GM23248 (cell line): ENCODE measurements around the gene EPG5. TPM values are rescaled to one million over a fixed set of nuclear protein-coding genes. Genes with fewer than 3 reads are reported as not detected.

ENCODE experiments used
- DNase-seq: peaks from one replicate; pipeline ENCODE4 v3.0.0-alpha.2; 2015
- H2AFZ ChIP-seq: fragments of 200-600 bp; sonication (generic); 2 replicates; pipeline ENCODE4 v1.6.1; 2016; ENCODE audit warnings: antibody characterized with exemption
- H3F3A ChIP-seq: fragments of 200-600 bp; sonication (generic); 2 replicates; pipeline ENCODE4 v1.6.1; 2016; ENCODE audit warnings: mild to moderate bottlenecking, antibody characterized with exemption, mixed run types; ENCODE audit not compliant: insufficient read depth
- H3K27ac ChIP-seq: fragments of 200-600 bp; sonication (generic); 2 replicates; pipeline ENCODE4 v1.5.1; 2016; ENCODE audit warnings: mild to moderate bottlenecking
- H3K27me3 ChIP-seq: fragments of 200-600 bp; sonication (generic); replicated peaks from 2 replicates; pipeline ENCODE4 v1.6.1; 2016; ENCODE audit warnings: mild to moderate bottlenecking; ENCODE audit not compliant: insufficient read depth
- H3K36me3 ChIP-seq: fragments of 200-600 bp; sonication (generic); 2 replicates; pipeline ENCODE4 v1.6.1; 2016; ENCODE audit warnings: low read depth, mild to moderate bottlenecking
- H3K4me1 ChIP-seq: fragments of 200-600 bp; sonication (generic); 2 replicates; pipeline ENCODE4 v1.6.1; 2016; ENCODE audit warnings: mild to moderate bottlenecking; ENCODE audit not compliant: insufficient read depth
- H3K4me2 ChIP-seq: fragments of 200-600 bp; sonication (generic); one replicate; pipeline ENCODE4 v1.6.1; 2016; ENCODE audit warnings: mild to moderate bottlenecking; ENCODE audit not compliant: unreplicated experiment
- H3K4me3 ChIP-seq: fragments of 200-600 bp; sonication (generic); 2 replicates; pipeline ENCODE4 v1.5.1; 2016; ENCODE audit warnings: mild to moderate bottlenecking
- H3K79me2 ChIP-seq: fragments of 200-600 bp; sonication (generic); 2 replicates; pipeline ENCODE4 v1.6.1; 2016; ENCODE audit warnings: mild to moderate bottlenecking; ENCODE audit not compliant: insufficient read depth
- H3K9ac ChIP-seq: fragments of 200-600 bp; sonication (generic); 2 replicates; pipeline ENCODE4 v1.6.1; 2016; ENCODE audit warnings: mild to moderate bottlenecking
- H3K9me2 ChIP-seq: fragments of 200-600 bp; sonication (generic); 2 replicates; pipeline ENCODE4 v1.6.1; 2016; ENCODE audit warnings: mixed run types, mild to moderate bottlenecking, moderate library complexity; ENCODE audit not compliant: insufficient read depth
- H3K9me3 ChIP-seq: fragments of 200-600 bp; sonication (generic); one replicate; pipeline ENCODE4 v1.6.1; 2017; ENCODE audit warnings: low read depth
- H4K20me1 ChIP-seq: fragments of 200-600 bp; sonication (generic); 2 replicates; pipeline ENCODE4 v1.6.0; 2016; ENCODE audit not compliant: insufficient read depth
- EZH2 ChIP-seq: fragments of 200-600 bp; sonication (generic); IDR thresholded peaks from 2 replicates; pipeline ENCODE4 v1.6.1; 2018; ENCODE audit warnings: antibody characterized with exemption, mild to moderate bottlenecking; ENCODE audit not compliant: insufficient read depth, poor library complexity, severe bottlenecking
- EZH2phosphoT487 ChIP-seq: fragments of 200-600 bp; sonication (generic); IDR thresholded peaks from 2 replicates; pipeline ENCODE4 v1.6.1; 2018; ENCODE audit warnings: antibody characterized with exemption, moderate library complexity, mild to moderate bottlenecking, low read depth; ENCODE audit not compliant: insufficient read depth
- WGBS, 2 experiments: methylation state at CpG; one replicate each; pipeline ENCODE4 v1.1.6; 2015 to 2017; ENCODE audit warnings: low lambda C conversion rate in 2 of 2, low coverage in 1 of 2; ENCODE audit errors: missing lambda C conversion rate in 2 of 2; 5-methylcytosine and 5-hydroxymethylcytosine counted together
- in situ Hi-C: fragments of 300-500 bp; cut with MboI; formaldehyde crosslinking; loops from 2 replicates; pipeline ENCODE4 v1.15.0; 2020
- polyA plus RNA-seq: library from polyadenylated mRNA; unstranded; fragments of >200 nt; fragmentation: Nextera tagmentation; extraction: Ambion mirVana; gene quantifications from 2 replicates; pipeline ENCODE4 v1.2.1, GENCODE V29; 2016
- total RNA-seq: library from RNA; depleted of rRNA; stranded (reverse); fragments of >200 nt; shearing (Covaris generic); gene quantifications from 2 replicates; pipeline ENCODE4 v1.2.3, GENCODE V29; 2014

Gene EPG5
- total and polyA plus RNA-seq, 2 experiments from 2014 or later = 22.0 to 77.7 TPM

DNA sequence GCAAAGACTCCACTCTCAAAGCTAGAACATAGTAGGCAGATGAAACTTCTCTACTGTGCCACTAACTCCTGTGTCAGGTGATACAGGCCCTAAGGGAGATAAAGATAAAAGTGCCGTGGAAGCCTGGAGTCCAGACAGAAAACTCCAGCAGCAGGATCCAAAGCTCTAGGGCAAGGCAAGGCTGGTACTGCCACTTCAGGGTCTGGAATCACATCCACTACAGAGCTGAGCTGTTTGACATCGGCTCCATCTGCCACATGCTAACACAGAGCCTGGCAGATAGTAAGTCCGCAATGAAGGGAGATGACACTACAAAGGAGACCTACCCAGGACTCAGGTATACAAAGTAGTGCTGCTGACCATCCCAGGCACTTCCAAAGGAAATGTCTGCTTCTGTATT, 34.4 kb downstream of the EPG5 start:
- Histone ChIP-seq H2AFZ (no peak overlapping the region), H3K9me2 (no peaks in the 10 kb centered on the region), H3K4me2 (no peak overlapping the region), H3K4me3 (no peak overlapping the region), H3K79me2 (peaks cover 80% of the 10 kb centered on the region), H3K4me1 (peaks cover 10% of the 10 kb centered on the region; the same call in 1 of the 2 replicates), H4K20me1 (no peaks in the 10 kb centered on the region), H3F3A (peaks cover 25% of the 10 kb centered on the region), H3K9ac (no peak overlapping the region), H3K27me3 (no peaks in the 10 kb centered on the region), H3K9me3 (no peaks in the 10 kb centered on the region), H3K27ac (no peak overlapping the region), H3K36me3 (peaks cover 80% of the 10 kb centered on the region)
- 90 to 93% methylated on average over 3 of the region's 3 CpGs for WGBS, 2 experiments
- no peak for DNase-seq
- in situ Hi-C loops = no loop called here
- TF ChIP-seq EZH2phosphoT487 = no peak
- TF ChIP-seq EZH2 = no peak

GRCh38 chr18:45930963-45931362, 36.2 kb downstream of the EPG5 start:
- H2AFZ ChIP-seq = no peak overlapping the region
- H3K27me3 ChIP-seq = no peaks in the 10 kb centered on the region
- H4K20me1 ChIP-seq = no peaks in the 10 kb centered on the region
- TF ChIP-seq EZH2phosphoT487 = no peak
- no peak for TF ChIP-seq EZH2
- in situ Hi-C loops = no loop called here
- DNase-seq = no peak
- no peak overlapping the region for H3K4me3 ChIP-seq
- H3F3A ChIP-seq = peaks cover 20% of the 10 kb centered on the region
- WGBS, 2 experiments = 93 to 100% methylated on average over 2 of the region's 2 CpGs
- peaks cover 87% of the 10 kb centered on the region for H3K36me3 ChIP-seq
- peaks cover 9% of the 10 kb centered on the region; the same call in 1 of the 2 replicates for H3K4me1 ChIP-seq
- no peak overlapping the region for H3K9ac ChIP-seq
- H3K4me2 ChIP-seq = no peak overlapping the region
- H3K9me2 ChIP-seq = no peaks in the 10 kb centered on the region
- peaks cover 83% of the 10 kb centered on the region for H3K79me2 ChIP-seq
- no peak overlapping the region for H3K27ac ChIP-seq
- H3K9me3 ChIP-seq = no peaks in the 10 kb centered on the region

- H3K9me2 ChIP-seq = no peaks in the 10 kb centered on the region
- no peak overlapping the region for H2AFZ ChIP-seq
- WGBS, 2 experiments = 97 to 100% methylated on average over 3 of the region's 3 CpGs
- DNase-seq = no peak
- H3K27me3 ChIP-seq = no peaks in the 10 kb centered on the region
- H3K79me2 ChIP-seq = peaks cover 50% of the 10 kb centered on the region
- in situ Hi-C loops = no loop called here
- H3K27ac ChIP-seq = no peak overlapping the region
- H3K9ac ChIP-seq = no peak overlapping the region
- no peaks in the 10 kb centered on the region for H4K20me1 ChIP-seq
- H3F3A ChIP-seq = peaks cover 16% of the 10 kb centered on the region
- no peak overlapping the region for H3K4me3 ChIP-seq
- no peak overlapping the region for H3K4me2 ChIP-seq
- H3K4me1 ChIP-seq = no peaks in the 10 kb centered on the region
- TF ChIP-seq EZH2phosphoT487 = no peak
- H3K9me3 ChIP-seq = no peaks in the 10 kb centered on the region
- H3K36me3 ChIP-seq = peaks cover 96% of the 10 kb centered on the region
Observed at GRCh38 chr18:45926691-45927090, 40.4 kb downstream of the EPG5 start.

DNA sequence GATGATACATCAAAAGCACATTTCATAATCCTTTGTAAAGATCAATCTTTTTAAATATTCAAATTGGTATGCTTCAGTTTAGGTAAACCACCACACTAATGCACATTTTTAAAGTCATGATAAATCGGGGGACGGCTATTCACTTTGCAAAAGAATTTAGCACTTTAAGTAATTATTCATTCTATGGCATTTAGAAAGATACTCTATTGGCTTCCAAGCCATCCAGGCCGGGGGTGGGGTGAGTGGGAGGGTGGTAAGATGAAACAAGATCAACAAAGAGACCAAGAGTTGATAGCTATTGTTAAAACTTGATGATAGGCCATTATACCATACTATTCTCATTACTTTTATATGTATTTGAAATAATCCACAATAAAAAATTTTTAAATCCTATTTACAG, 41.0 kb downstream of the EPG5 start:
- peaks cover 98% of the 10 kb centered on the region for H3K36me3 ChIP-seq
- in situ Hi-C loops = no loop called here

DNA sequence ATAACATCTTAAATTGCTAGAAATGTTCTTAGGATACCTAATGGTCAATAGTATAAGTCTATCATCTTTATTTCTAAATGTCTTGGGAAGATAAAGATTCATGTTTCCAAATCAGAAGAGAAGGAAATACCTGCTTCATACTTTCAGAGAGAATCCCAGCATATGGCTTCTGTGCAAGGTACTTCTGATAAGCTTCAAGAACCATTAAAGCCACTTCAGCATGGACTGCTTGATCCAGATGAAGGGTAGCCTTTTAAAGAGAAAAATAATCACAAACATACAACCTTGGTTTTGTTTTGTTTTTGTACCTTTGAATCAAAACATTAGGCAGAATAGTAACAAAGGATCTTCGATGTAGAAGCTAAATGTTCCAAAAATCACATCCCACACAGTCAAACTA, 44.0 kb downstream of the EPG5 start:
- peaks cover 38% of the 10 kb centered on the region for H3K79me2 ChIP-seq
- no peak overlapping the region for H3K27ac ChIP-seq
- H3K4me3 ChIP-seq = no peak overlapping the region
- peaks cover 26% of the 10 kb centered on the region; the same call in 1 of the 2 replicates for H3F3A ChIP-seq
- in situ Hi-C loops = no loop called here
- no peaks in the 10 kb centered on the region for H3K9me2 ChIP-seq
- peaks cover 93% of the 10 kb centered on the region for H3K36me3 ChIP-seq
- 98 to 100% methylated on average over 1 of the region's 1 CpG for WGBS, 2 experiments
- TF ChIP-seq EZH2 (no peak), EZH2phosphoT487 (no peak)
- H3K4me1 ChIP-seq = peaks cover 14% of the 10 kb centered on the region
- no peak overlapping the region for H2AFZ ChIP-seq
- H3K27me3 ChIP-seq = no peaks in the 10 kb centered on the region
- H3K9me3 ChIP-seq = no peaks in the 10 kb centered on the region
- H3K9ac ChIP-seq = no peak overlapping the region
- DNase-seq = no peak
- H4K20me1 ChIP-seq = no peaks in the 10 kb centered on the region
- H3K4me2 ChIP-seq = no peak overlapping the region

More for the DNA sequence above, 41.0 kb downstream of the EPG5 start:
- Histone ChIP-seq H3K27me3 (no peaks in the 10 kb centered on the region), H2AFZ (no peak overlapping the region), H3K4me3 (no peak overlapping the region), H3K4me2 (no peak overlapping the region), H3K9ac (no peak overlapping the region), H3K27ac (no peak overlapping the region), H3K9me3 (no peaks in the 10 kb centered on the region), H3K4me1 (peaks cover 1% of the 10 kb centered on the region; the same call in 1 of the 2 replicates), H3K79me2 (peaks cover 47% of the 10 kb centered on the region), H4K20me1 (no peaks in the 10 kb centered on the region), H3K9me2 (no peaks in the 10 kb centered on the region), H3F3A (peaks cover 20% of the 10 kb centered on the region)
- no peak for DNase-seq
- 94 to 96% methylated on average over 3 of the region's 3 CpGs for WGBS, 2 experiments
- no peak for TF ChIP-seq EZH2phosphoT487
- TF ChIP-seq EZH2 = no peak
